GM23338 (cell line): ENCODE results near the gene FBLN1. TPM values are rescaled to one million over a fixed set of nuclear protein-coding genes. Genes with fewer than 3 reads are reported as not detected.
"Not testable (repeated sequence)": the region's sequence is repeated elsewhere in the genome, so short reads cannot be mapped to it uniquely, and the experiment has no call there.

Experiments used
- ATAC-seq: fragments of 200-7000 bp; cut with Tn5 transposase; 3 replicates; pipeline ENCODE4 v1.9.1; 2020
- DNase-seq: peaks from one replicate; pipeline ENCODE4 v3.0.0-alpha.2; 2015; ENCODE audit warnings: low spot score
- H2AFZ ChIP-seq: fragments of 200-600 bp; sonication (generic); 2 replicates; pipeline ENCODE4 v1.8.0; 2016; ENCODE audit warnings: antibody characterized with exemption, mild to moderate bottlenecking, moderate library complexity
- H3F3A ChIP-seq: fragments of 200-600 bp; sonication (generic); replicated peaks from 2 replicates; pipeline ENCODE4 v1.8.0; 2017; ENCODE audit warnings: antibody characterized with exemption, mixed run types, low read depth
- H3K27ac ChIP-seq: fragments of 200-600 bp; sonication (generic); 2 replicates; pipeline ENCODE4 v1.6.1; 2016; ENCODE audit warnings: low read depth
- H3K27me3 ChIP-seq: fragments of 200-600 bp; sonication (generic); 2 replicates; pipeline ENCODE4 v1.8.0; 2016; ENCODE audit warnings: mild to moderate bottlenecking, mixed run types, moderate library complexity; ENCODE audit not compliant: insufficient read depth
- H3K36me3 ChIP-seq: fragments of 200-600 bp; sonication (generic); 2 replicates; pipeline ENCODE4 v1.8.0; 2016; ENCODE audit warnings: mild to moderate bottlenecking; ENCODE audit not compliant: insufficient read depth
- H3K4me1 ChIP-seq: fragments of 200-600 bp; sonication (generic); 2 replicates; pipeline ENCODE4 v1.8.0; 2016; ENCODE audit warnings: mild to moderate bottlenecking, moderate library complexity; ENCODE audit not compliant: insufficient read depth
- H3K4me2 ChIP-seq: fragments of 200-600 bp; sonication (generic); 2 replicates; pipeline ENCODE4 v1.7.1; 2017; ENCODE audit warnings: mixed run types
- H3K4me3 ChIP-seq: fragments of 200-600 bp; sonication (generic); 2 replicates; pipeline ENCODE4 v1.6.1; 2016; ENCODE audit warnings: mixed run types
- H3K79me2 ChIP-seq: fragments of 200-600 bp; sonication (generic); replicated peaks from 2 replicates; pipeline ENCODE4 v1.8.0; 2017; ENCODE audit warnings: mild to moderate bottlenecking; ENCODE audit not compliant: insufficient read depth
- H3K9me2 ChIP-seq: fragments of 200-600 bp; sonication (generic); 2 replicates; pipeline ENCODE4 v1.8.0; 2017; ENCODE audit not compliant: insufficient read depth
- H4K20me1 ChIP-seq: fragments of 200-600 bp; sonication (generic); replicated peaks from 2 replicates; pipeline ENCODE4 v1.8.0; 2017; ENCODE audit warnings: mild to moderate bottlenecking; ENCODE audit not compliant: insufficient read depth
- H3K27ac Mint-ChIP-seq: 2 replicates; pipeline ENCODE4 v1.8.0; 2020; ENCODE audit warnings: inconsistent platforms, mild to moderate bottlenecking, moderate library complexity, mixed read lengths
- H3K27me3 Mint-ChIP-seq: 3 replicates; pipeline ENCODE4 v1.8.0; 2022; ENCODE audit warnings: low read depth, mild to moderate bottlenecking, moderate library complexity, mixed read lengths, inconsistent platforms; ENCODE audit not compliant: insufficient read depth, poor library complexity
- H3K36me3 Mint-ChIP-seq: 3 replicates; pipeline ENCODE4 v1.8.0; 2021; ENCODE audit warnings: low read depth, mild to moderate bottlenecking, inconsistent platforms, moderate library complexity, mixed read lengths
- H3K4me1 Mint-ChIP-seq: 3 replicates; pipeline ENCODE4 v1.8.0; 2020; ENCODE audit warnings: mild to moderate bottlenecking, inconsistent platforms, mixed read lengths
- H3K4me3 Mint-ChIP-seq: 3 replicates; pipeline ENCODE4 v1.8.0; 2021; ENCODE audit warnings: moderate library complexity, mild to moderate bottlenecking, inconsistent platforms, mixed read lengths
- H3K9me3 Mint-ChIP-seq: 3 replicates; pipeline ENCODE4 v1.8.0; 2020; ENCODE audit warnings: moderate library complexity, mild to moderate bottlenecking, inconsistent platforms, mixed read lengths
- CREB1 ChIP-seq: fragments of 250-450 bp; sonication (Bioruptor Pico); IDR thresholded peaks from 2 replicates; pipeline ENCODE4 v1.5.0; 2020; ENCODE audit warnings: low read depth, mild to moderate bottlenecking, moderate library complexity
- CTCF ChIP-seq, 2 experiments: fragments of 200-600 bp in 1 of 2; sonication (generic) in 1 of 2; conservative IDR thresholded peaks; 2 replicates each; pipeline versions ENCODE4 v1.5.1 to v1.6.1; 2016 to 2017; ENCODE audit warnings: antibody characterized with exemption in 2 of 2, low read depth in 2 of 2, mild to moderate bottlenecking in 2 of 2, moderate library complexity in 1 of 2
- ETS1 ChIP-seq: IDR thresholded peaks from 2 replicates; pipeline ENCODE4 v1.6.1; 2016; ENCODE audit warnings: antibody characterized with exemption
- EZH2 ChIP-seq: fragments of 200-600 bp; sonication (generic); IDR thresholded peaks from one replicate; pipeline ENCODE4 v1.8.0; 2017; ENCODE audit warnings: antibody characterized with exemption, mild to moderate bottlenecking, low read depth; ENCODE audit not compliant: unreplicated experiment
- EZH2phosphoT487 ChIP-seq: fragments of 200-600 bp; sonication (generic); IDR thresholded peaks from one replicate; pipeline ENCODE4 v1.8.1; 2018; ENCODE audit warnings: antibody characterized with exemption; ENCODE audit not compliant: unreplicated experiment
- JUNB ChIP-seq: IDR thresholded peaks from one replicate; pipeline ENCODE4 v1.6.1; 2016; ENCODE audit warnings: antibody characterized with exemption; ENCODE audit not compliant: unreplicated experiment
- POLR2AphosphoS5 ChIP-seq: IDR thresholded peaks from 2 replicates; pipeline ENCODE4 v1.6.1; 2016; ENCODE audit warnings: antibody characterized with exemption, low read depth
- STAT1 ChIP-seq: IDR thresholded peaks from one replicate; pipeline ENCODE4 v1.6.1; 2016; ENCODE audit warnings: antibody characterized with exemption; ENCODE audit not compliant: unreplicated experiment
- ZNF331 ChIP-seq: fragments of 250-450 bp; sonication (Bioruptor Pico); IDR thresholded peaks from 2 replicates; pipeline ENCODE4 v1.5.0; 2020; ENCODE audit warnings: low read depth, mild to moderate bottlenecking, moderate library complexity
- polyA plus RNA-seq: library from polyadenylated mRNA; unstranded; fragments of >200 nt; fragmentation: Nextera tagmentation; extraction: Ambion mirVana; gene quantifications from 2 replicates; pipeline ENCODE4 v1.2.1, GENCODE V29; 2016
- total RNA-seq: library from RNA; depleted of rRNA; stranded (reverse); fragments of >200 nt; shearing (Covaris generic); gene quantifications from 2 replicates; pipeline ENCODE4 v1.2.3, GENCODE V29; 2014

The FBLN1 gene
- total and polyA plus RNA-seq, 2 experiments from 2014 or later: 90.1 to 137 TPM

- H3K27ac Mint-ChIP-seq: no peak overlapping the region
- no peak for ATAC-seq
- no peaks in the 10 kb centered on the region for H3K4me1 Mint-ChIP-seq
- H3K79me2 ChIP-seq: no peaks in the 10 kb centered on the region
- H3K4me3 Mint-ChIP-seq: no peak overlapping the region
- H3K4me2 ChIP-seq: no peak overlapping the region
- no peak overlapping the region for H3K4me3 ChIP-seq
- 0 out of 2 replicates have a peak, but pooled peaks cover 3% of the 10 kb centered on the region for H3K4me1 ChIP-seq
- peaks cover 18% of the 10 kb centered on the region for H3K9me3 Mint-ChIP-seq
- H3K36me3 ChIP-seq: no peaks in the 10 kb centered on the region
- H3K27ac ChIP-seq: no peak overlapping the region
- peaks cover 6% of the 10 kb centered on the region for H3K27me3 Mint-ChIP-seq
- no peaks in the 10 kb centered on the region for H4K20me1 ChIP-seq
- H3K27me3 ChIP-seq: no peaks in the 10 kb centered on the region
- no peak for DNase-seq
- H3K36me3 Mint-ChIP-seq: peaks cover 10% of the 10 kb centered on the region
- no peak overlapping the region for H2AFZ ChIP-seq
- no peak for TF ChIP-seq POLR2AphosphoS5
- no peak for TF ChIP-seq CTCF (conservative IDR thresholded peaks at IDR 0.05; ENCODE audit: low read depth in 2 of 2)
- no peak for TF ChIP-seq JUNB
- TF ChIP-seq STAT1: no peak
- TF ChIP-seq EZH2phosphoT487: no peak
- no peak for TF ChIP-seq ZNF331 (CRISPR knock-in tag)
- no peak for TF ChIP-seq ETS1
- TF ChIP-seq CREB1 (CRISPR knock-in tag): no peak
- no peaks in the 10 kb centered on the region for H3K9me2 ChIP-seq
- no peaks in the 10 kb centered on the region for H3F3A ChIP-seq
Measured at GRCh38 chr22:45460288-45461109, 42.2 kb upstream of the FBLN1 start.

- no peaks in the 10 kb centered on the region for H3F3A ChIP-seq
- H4K20me1 ChIP-seq: no peaks in the 10 kb centered on the region
- ATAC-seq (peak; percentile 98), DNase-seq (peak; percentile 76)
- H3K27ac Mint-ChIP-seq: no peak overlapping the region
- H3K36me3 ChIP-seq: no peaks in the 10 kb centered on the region
- H2AFZ ChIP-seq: peak overlapping the region; percentile 53; the same call in 1 of the 2 replicates
- H3K4me3 ChIP-seq: no peak overlapping the region
- H3K36me3 Mint-ChIP-seq: peaks cover 10% of the 10 kb centered on the region
- peaks cover 22% of the 10 kb centered on the region for H3K9me3 Mint-ChIP-seq
- no peaks in the 10 kb centered on the region for H3K27me3 ChIP-seq
- no peak overlapping the region for H3K4me2 ChIP-seq
- no peak overlapping the region for H3K27ac ChIP-seq
- 0 out of 2 replicates have a peak, but pooled peaks cover 3% of the 10 kb centered on the region for H3K4me1 ChIP-seq
- TF ChIP-seq EZH2: no peak
- TF ChIP-seq CTCF (conservative IDR thresholded peaks at IDR 0.05; ENCODE audit: low read depth in 2 of 2): peak; percentile 70 to 75
- H3K27me3 Mint-ChIP-seq: peaks cover 5% of the 10 kb centered on the region
- no peaks in the 10 kb centered on the region for H3K9me2 ChIP-seq
- no peaks in the 10 kb centered on the region for H3K79me2 ChIP-seq
- no peaks in the 10 kb centered on the region for H3K4me1 Mint-ChIP-seq
- H3K4me3 Mint-ChIP-seq: no peak overlapping the region
Measured at GRCh38 chr22:45462034-45462655, 40.5 kb upstream of the FBLN1 start.

- not testable (repeated sequence) for H3K4me1 Mint-ChIP-seq, H3K79me2 ChIP-seq, DNase-seq, H3K27ac Mint-ChIP-seq, H3K4me3 Mint-ChIP-seq, H3K27me3 Mint-ChIP-seq, H3F3A ChIP-seq, H3K27me3 ChIP-seq, ATAC-seq, H3K27ac ChIP-seq, H4K20me1 ChIP-seq, H3K9me2 ChIP-seq, H3K4me3 ChIP-seq, H3K4me1 ChIP-seq, H3K4me2 ChIP-seq, H3K36me3 ChIP-seq, H2AFZ ChIP-seq
- H3K9me3 Mint-ChIP-seq: peaks cover 31% of the 10 kb centered on the region
- peaks cover 20% of the 10 kb centered on the region for H3K36me3 Mint-ChIP-seq
Measured at GRCh38 chr22:45463691-45464090, 39.0 kb upstream of the FBLN1 start.
